ENCODE measurements around the gene FRMPD4.

FRMPD4 gene

DNA sequence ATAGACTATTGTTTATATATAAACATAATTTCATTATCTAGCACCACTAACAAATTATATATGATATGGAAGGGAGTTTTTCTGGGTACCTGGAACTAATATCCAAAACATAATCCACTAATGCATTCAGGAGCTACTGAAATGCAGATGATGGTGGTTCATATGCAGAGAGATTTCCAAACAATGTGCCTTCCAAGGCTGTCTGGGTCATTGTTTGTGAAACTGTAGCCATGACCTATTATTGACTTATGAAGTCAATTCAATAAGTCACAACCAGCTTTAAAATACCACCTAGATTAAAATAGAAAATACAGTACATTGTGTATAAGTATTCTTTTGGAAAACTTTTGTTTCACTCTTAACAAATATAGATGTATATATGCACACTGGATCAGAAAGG is 415.9 kb downstream of the FRMPD4 start:
- DNase-seq, result no peak

DNA sequence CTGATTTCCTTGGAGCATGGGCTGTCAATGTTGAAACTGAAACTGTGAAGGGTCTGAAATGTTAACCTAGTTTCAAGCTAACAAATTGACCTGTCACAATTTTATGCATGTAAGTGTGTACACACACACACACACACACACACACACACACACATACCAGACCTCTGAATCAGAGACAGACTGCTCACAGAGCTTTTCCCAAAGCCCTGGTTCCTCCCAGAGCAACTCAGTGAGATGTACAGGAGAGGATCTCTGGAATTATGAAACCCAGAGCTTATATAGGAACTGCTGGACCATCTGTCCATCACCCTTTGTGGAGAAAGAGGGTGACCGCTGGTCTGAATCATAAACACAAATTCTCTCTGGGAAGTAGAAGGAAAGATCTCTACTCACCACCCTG is 424.8 kb downstream of the FRMPD4 start:
- no peak for DNase-seq

DNA sequence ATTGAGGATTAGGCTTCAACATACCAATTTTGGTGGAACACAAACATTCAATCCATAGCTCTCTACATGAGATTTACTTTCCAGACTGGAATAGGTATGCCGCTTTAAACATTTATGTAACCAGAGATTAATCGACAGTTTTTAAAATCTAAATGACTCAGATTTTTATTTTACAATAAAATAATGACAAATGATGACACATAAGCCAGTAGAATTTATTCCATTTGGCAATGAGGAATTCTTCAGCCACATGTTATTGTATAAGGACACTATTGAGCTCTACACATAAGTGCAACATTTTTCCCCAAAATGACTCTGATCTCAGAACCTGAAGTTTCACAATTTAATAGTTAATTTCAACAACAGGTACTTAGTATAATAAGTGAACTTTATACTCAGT is 425.9 kb downstream of the FRMPD4 start:
- no peak for DNase-seq

DNA sequence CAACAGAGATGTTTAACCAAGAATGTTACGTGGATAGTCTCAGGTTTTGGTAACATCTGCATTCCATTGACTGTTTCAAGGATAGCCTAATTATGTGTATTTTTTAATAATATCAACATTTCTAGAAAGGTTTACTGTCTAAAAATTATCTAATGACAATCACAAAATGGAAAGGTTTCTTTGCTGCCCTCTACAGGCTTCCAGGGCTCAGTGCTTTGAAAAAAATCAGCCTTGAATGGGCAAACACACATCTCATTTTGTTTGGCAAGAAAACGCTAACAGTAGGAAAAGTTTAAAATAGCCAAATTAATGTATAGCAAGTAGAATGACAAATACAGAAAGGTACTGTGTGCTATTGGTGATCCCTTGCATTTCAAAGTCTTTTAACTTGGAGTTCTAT is 429.6 kb downstream of the FRMPD4 start:
- no peak for DNase-seq

DNA sequence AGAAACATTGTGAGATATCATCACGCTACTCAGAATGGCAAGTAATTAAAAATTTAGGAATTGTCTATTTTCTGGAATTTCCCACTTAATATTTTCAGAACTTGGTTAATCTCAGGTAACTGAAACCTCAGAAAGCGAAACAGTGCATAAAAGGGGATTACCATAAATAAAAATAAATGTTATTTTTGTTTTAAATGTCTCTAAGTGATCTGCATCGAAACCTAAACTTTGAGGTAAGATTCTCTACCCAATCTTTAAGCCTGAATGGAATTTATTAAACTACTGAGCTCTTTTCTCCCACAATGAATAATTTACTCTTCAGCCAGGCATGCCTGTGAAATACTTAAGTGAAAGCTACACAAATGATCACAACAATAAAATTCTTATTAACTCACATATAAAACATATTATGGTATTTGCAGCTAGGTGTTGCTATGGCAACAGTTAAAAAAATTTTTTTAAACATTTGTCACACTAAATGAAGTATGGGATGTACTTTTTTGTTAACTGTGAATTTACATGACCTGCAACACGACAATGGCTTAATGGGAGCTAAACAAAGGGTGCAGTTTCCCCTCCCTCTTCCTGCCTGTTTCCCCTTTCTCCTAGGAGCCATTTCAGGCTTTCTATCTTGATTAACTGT is 432.7 kb downstream of the FRMPD4 start:
- DNase-seq, result no peak

DNA sequence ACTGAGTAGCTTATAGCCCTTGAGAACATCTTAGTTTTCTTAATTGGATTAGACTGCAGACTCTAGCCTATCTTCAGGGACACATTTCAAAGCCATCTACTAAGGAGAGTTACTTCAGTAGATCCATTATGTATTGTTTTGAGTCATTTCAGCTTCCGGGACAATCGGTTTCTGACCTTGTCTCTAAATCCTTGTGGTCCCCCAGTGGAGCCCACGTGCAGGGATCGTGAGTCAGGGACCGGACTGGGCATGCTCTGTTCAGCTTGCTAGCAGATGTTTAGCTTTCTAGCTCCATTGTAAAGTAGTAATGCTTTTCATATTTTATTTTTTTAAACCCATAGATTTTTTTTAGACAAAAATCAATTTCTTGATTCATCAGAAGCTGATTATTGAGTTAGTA is 441.0 kb downstream of the FRMPD4 start:
- no peak for DNase-seq

DNA sequence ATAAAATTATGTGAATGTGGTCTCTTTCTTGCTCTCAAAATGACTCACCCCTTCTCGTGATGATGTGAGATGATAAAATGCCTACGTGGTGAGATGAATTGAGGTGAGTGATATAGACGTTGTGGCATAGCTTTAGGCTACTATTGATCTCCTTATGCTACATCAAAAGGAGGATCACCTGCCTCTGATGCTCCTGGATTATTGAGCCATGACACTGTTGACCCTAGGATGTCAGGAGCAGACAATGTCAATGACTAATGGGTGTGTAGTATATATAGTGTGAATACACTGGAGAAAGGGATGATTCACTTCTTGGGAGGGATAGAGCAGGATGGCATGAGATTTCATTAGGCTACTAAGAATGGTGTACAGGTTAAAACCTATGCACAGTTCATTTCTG is 442.3 kb downstream of the FRMPD4 start:
- DNase-seq, result no peak

DNA sequence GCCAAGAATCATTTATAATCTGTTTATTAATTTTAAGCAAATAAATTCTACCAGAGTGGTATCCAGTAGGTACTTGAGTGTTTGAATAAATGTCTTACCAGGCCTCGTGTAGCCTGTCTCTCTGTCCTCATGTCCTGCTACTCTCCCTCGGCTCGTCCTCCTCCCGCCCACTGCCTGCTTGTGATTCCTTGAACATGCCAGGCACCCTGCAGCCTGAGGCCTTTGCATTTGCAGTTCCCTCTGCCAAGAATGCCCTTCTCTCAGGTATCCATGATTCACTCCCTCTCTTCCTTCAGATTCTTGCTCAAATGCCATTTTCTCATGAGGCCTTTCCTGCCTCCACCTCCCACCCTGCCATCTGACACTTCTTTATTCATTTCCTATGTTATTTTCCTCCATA is 443.3 kb downstream of the FRMPD4 start:
- no peak for DNase-seq

DNA sequence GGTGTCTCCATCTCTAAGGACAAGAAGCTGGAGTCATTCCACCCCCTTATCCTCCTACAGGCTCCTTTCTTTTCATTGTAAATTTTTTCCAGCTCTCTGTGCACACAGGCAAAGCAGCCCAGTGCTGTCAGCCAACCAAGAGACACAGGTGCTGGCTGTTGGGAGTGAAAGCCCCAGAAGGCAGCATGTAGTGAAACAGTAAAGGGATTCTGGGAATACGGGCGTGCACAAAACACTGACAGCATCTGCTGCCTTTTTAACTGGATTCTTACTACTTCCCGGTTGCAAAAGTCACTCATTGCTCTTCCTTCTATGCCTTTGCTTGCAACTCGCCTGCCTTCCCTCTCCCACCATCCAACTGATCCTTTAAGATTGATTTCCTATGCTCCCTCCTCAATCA is 444.4 kb downstream of the FRMPD4 start:
- DNase-seq, result no peak

DNA sequence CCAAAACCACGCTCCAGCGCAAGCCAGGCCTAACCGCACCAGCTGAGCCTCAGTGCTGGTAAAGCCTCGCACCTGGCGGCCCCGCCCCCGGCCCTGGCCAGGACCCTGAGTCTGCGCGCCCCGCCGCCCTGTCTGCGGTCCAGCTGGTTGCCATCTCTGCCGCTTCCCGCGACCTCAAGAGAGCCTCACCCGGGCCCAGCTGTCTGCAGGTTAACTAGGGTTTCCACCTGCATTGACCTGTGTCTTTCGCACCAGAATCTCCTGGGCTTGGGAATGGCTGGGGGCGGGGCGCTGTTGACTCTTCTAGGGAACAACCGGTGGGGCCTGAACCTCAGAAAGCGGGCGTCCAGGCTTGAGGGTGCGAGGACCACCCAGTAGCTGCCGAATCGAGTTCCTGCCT is 445.3 kb downstream of the FRMPD4 start:
- DNase-seq, result no peak

DNA sequence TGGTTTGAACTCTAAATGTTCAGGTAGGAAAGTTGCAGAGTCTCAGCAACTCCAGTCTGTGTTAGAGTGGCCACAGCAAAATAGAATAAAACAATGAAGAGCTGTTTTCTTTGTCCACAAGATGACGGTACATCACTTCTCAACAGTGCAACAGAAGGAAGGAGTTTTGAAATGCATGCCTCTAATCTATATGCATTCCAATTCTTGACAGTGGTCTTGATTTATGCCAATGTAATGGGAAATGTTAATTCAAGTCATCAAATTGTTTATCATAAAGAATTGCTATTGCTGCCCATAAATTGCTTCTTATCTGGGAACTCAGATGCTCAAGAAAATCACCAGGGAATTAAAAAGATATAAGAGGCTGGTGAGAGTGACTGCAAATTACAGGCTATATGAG is 457.4 kb downstream of the FRMPD4 start:
- no peak for DNase-seq

DNA sequence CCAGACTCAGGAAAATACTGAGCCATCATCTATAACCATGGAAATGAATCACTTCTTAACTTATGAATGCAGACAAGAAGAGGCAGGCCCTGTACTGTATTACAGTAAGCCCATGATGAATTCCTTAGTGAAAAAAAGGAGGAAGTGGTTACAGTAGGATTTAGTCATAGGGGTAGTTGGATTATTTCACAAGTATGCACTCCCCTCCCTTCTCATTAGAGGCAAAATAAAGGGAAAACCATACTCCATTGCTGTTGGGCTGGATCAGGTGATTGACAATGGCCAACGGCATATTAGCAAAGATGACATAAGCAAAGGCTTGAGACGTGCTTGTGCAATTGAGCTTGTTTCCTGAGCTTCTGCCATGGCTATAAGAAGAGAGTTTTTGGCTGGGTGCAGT is 471.8 kb downstream of the FRMPD4 start:
- no peak for DNase-seq

DNA sequence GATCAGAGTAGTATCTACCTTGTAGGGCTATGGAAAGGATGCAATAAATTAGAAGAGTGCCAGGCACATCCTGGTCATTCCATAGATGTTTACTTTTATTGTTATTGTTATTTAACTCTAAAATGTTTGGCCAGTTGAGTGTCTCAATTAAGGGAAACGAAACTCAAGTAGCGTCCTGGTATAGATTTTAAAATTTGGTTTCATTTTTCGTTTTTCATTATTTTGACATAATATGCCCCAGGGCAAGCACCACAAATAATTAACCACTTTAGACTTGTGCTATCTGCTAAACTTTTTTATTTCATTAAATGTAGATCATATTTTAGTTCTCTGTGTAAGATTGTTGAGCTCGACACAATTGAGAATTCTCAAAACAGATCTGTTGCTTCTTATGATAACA is 473.2 kb downstream of the FRMPD4 start:
- no peak for DNase-seq

DNA sequence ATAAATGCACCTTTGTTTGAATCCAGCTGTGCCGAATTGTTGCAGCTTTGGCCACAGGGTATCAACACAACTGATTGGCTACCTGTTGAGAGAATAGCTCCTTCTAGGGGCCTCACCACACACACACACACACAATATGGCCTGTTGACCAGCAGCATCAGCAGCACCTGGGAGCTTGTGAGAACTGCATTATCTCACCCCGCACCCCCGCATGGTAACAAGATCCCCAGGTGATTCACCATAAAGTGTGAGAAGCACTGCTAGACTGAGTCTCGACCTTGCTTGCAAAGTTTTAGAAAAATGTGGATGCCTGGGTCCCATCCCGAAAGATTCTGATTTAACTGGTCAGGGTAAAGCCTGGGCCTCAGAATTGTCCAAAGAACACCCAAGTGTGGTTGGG is 476.0 kb downstream of the FRMPD4 start:
- no peak for DNase-seq

DNA sequence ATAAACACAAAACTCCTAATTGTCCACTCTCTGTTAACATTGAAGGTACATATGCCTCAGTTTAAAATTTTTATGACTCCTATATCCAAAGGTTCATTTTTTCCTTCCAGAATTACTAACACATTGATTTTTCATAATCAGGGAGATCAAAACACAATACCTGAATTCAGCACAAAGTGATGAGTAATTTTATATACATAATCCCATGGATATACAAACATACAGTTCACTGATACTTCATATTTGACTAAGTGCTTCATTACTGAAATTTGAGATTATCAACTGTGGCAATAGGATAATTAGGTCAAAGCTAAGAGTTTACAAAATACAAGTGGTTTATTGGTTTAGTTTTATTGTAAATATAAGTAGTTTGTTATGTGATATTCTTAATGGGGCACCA is 476.8 kb downstream of the FRMPD4 start:
- no peak for DNase-seq

DNA sequence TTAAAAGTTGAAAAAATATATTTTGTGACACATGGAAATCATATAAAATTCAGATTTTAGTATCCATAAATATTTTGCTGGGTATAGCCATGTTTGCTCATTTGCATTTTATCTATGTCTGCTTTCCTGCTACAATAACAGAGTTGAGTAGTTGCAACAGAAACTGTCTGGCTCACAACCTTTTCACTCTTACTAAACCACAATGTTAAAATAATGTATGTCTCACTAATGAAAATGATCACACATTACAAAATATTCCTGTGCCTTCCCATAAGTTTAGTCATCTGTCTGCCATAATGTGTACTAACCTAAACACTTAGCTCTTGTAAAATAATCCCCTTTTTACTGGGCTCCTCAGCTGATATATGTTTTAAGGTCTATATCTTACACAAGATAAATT is 479.0 kb downstream of the FRMPD4 start:
- DNase-seq, result no peak

DNA sequence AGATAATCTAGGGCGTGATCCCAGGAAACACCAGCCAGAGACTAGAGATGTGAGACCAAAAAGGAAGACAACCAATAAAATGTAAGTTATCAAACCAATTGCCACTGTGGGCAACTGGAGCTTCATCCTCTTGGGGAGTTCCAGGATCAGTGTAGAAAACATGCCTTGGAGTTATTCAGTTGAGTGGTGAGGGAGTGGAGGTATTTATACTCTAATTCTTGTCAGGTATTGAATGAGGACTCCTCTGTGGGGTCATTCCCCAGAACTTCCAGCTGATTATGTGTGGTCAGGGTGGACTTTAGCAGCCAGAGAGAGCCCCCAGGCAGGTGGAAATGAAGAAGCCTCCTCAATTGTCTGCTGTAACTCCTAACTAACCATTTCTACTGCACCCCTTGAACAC is 509.0 kb downstream of the FRMPD4 start:
- DNase-seq, result no peak

DNA sequence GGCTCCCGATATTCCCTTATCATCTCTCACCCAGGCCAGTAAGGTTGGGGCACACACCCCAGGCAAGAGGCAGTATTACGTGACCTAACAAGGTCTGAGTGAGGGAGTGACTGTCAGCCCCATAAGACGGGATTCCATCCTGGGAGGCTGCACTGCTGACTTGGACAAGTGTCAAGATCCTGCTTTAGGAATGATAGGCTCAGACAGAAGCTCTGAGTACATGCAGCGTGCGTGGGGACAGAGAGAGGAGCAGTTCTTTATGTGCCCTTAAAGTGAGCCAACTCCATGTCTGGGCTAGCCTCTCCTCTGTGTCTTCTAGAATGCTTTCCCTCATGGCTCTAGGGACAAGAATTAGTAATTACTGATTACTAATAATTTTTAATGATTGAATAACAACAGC is 510.7 kb downstream of the FRMPD4 start:
- no peak for DNase-seq

DNA sequence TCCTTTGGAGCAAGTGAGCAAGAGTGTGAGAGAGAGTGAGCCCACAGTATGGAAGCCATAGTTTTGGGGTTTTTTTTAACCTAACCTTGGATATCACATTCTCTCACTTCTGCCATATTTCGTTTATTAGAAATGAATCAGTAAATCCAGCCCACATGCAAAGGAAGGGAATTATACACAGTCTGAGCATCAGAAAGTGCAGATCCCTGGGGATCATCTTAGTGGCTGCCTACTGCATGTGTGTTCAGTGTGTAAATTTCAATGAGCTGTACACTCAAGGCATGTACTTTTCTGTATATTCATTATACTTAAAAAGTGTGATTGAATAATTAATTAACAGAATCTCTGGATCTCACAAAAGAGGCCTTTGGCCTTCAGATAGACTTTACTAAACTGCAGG is 519.2 kb downstream of the FRMPD4 start:
- no peak for DNase-seq

DNA sequence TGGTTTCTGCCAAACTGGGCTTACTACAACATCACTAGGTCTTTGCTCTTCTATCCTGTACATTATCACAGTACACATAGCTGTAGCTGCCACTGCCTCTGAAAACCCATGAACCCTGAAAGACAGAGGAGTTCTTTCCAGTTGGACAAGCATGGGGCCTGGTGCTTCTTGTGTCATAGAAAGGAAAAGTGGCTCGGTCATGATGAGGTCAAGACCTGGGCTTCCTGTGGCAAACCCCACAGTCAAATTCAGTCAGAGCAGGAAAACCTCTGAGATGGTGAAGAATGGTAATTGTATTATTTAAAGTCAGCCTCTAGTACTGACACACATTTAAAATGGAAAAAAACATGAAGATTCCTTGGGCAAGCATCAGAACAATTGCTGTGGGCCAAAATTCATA is 519.6 kb downstream of the FRMPD4 start:
- no peak for DNase-seq

DNA sequence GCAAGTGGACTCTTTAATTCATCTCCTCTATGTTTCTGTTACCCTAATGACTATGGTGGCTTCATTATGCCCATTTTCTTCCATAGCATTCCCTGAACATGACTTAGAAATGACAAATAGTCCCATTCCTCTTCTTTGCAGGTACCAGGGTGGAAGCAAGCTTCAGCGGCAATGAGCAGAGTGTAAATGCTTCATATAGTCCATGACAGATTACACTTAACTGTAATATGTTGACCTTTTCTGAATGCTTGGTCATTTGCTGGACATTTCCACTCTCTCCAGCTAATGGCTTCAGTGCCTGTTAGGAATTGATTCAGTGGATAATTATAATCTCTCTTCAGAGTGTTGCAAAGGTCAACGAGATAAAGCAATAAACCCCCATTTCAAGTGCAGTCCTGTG is 523.2 kb downstream of the FRMPD4 start:
- DNase-seq, result no peak

DNA sequence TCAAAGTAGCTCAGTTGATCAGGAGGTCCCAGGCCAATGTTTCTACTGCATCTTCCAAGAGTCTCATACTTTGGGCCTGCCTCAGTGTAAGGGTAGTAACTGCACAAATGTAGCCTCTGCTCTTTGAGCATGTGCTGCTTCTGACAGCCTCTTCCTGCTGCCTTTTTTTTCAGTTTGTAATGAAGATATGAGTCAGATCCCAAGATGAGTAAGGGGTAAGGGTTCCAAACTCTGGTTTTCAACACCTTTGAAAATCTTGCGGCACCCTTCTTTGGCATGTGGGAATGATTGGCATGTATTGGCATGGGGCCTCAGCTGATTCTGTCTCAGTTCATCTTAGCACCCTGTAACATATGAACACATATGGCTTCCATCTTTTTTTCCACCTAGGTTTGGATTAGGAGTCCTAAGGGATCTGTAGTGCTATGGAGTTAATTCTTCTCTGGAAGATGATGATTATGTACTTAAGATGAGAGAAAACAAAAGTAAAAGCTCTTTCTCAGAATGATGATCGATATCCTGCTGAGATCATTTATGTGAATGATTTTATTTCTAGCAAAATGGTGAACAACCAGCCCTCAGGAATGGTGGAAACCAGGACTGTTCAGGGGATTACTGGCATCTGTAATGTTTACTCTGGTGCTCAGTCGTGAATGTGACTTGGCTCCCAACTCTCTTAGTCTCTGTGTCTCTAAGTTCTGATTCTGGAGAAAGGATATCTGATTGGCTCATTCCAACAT is 534.3 kb downstream of the FRMPD4 start:
- no peak for DNase-seq

DNA sequence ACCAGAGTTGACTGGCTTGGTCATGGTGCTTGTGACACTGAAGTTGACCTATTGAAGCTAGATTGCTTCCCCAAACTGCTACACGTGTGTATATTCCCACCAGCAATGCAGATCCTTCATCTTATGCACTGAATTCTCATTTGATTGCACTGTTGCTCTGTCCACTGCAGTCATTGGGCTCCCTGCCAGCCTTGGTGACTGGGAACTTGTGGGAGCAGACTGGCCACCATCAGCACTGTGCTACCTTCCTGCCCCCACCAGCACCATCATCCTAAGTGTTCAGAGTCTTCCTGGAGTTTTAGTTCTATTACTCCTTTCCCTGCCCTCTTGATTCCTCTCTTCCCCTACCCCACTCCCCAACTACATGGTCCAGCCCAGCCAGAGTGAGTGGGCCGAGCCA is 535.2 kb downstream of the FRMPD4 start:
- no peak for DNase-seq

DNA sequence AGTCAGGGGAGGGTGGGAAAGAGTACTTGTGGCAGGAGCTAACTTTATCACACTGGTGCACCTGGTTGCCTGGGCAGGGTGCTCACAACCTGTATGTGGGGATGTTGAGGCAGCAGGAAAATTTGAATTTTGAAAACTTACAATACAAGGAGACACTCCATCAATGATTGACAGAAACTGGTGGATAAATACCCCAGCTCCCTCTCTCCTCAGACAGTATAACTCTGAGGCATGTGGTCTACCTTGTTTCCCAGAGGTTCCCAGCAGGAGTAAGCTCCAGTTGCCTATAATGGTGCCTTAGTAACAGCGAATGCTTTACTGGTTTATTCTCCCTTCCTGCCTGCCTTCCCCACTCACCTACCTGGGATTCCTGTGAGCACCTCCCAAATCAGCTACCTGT is 541.2 kb downstream of the FRMPD4 start:
- no peak for DNase-seq

DNA sequence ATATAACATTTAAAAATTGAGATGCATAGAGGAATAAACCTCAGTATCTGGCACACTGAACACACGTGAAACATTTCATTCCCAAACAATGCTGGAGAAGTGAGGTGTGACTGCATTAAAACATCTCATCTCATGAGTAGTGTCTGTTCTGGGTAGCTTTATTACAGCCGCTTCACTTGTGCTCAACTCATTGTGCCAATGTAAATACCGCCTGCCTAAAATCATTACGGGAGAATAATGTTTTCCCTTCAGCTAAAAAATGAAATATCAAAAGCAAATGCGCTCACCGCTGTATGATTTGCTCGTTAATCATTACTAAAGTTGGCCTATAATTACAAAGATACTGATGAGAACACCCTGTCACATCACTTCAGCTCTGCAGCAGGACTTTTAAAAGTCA is 542.8 kb downstream of the FRMPD4 start:
- DNase-seq, result no peak

All from CD4-positive, alpha-beta T cell treated with Interleukin-17A for 4 hours (primary cell).